Mesenteric fat pad (tissue), 1 donor: ENCODE results near the gene FAM193A. TPM values are rescaled to one million over a fixed set of nuclear protein-coding genes. Genes with fewer than 3 reads are reported as not detected.
"Not testable (repeated sequence)": the region's sequence is repeated elsewhere in the genome, so short reads cannot be mapped to it uniquely, and the experiment has no call there.

Source experiments
- DNase-seq: peaks from one replicate; pipeline ENCODE4 v3.0.0-alpha.2; 2020; ENCODE audit warnings: low spot score
- total RNA-seq: library from RNA; stranded (reverse); fragmentation: NEBNext Ultra II Directional; extraction: Animal tissue kit (Norgen Biotek cat#: 25700); gene quantifications from one replicate; pipeline ENCODE4 v1.2.1, GENCODE V29; 2021
- donor health status: DM: yes; HTN: yes; CAD: no.

FAM193A gene
- total RNA-seq, 1 donor from 2014 or later = 25.3 TPM

- no peak for DNase-seq
Measured at GRCh38 chr4:2745981-2746806, 209.7 kb downstream of the FAM193A start.

- no peak for DNase-seq
Measured at GRCh38 chr4:2746891-2747695, 210.6 kb downstream of the FAM193A start.

DNA sequence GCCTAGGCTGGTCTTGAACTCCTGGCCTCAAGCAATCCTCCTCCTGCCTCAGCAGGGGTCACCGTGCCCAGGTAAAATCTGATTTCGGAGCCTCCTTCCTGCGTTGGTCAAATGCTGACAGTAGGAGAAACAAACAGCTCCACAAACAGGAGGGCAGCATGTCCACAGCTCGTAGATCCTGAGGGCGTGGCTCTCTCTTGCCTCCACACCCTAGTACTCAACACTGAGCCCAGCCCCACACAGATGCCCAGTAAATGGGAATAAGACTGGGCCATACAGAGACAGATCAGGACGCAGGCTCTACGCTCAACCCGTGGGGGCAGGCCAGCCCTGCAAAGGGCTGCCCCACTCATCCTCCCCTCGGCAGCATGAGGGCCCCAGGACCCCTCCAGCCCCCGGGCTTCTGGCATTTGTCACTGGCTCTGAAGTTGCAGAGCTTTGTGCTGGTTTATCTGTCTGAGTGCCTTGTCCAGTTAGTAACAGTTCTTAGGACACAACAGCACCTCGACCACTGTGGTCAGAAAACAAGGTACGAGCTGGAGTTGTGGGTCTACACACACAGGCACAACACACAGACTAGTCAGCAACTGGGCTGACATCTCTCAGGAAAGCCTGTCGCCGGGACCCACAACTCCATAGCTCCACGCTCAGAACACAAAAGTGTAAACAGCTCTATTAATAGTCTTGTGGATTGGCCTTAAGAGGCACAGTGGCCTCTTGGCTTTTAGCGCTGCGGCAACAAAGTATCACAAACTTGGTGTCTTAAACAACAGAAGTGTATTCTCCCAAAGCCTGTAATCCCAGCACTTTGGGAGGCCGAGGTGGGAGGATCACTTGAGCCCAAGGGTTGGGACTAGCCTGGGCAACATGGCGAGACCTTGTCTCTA lies 214.5 kb downstream of the FAM193A start:
- DNase-seq = no peak

DNA sequence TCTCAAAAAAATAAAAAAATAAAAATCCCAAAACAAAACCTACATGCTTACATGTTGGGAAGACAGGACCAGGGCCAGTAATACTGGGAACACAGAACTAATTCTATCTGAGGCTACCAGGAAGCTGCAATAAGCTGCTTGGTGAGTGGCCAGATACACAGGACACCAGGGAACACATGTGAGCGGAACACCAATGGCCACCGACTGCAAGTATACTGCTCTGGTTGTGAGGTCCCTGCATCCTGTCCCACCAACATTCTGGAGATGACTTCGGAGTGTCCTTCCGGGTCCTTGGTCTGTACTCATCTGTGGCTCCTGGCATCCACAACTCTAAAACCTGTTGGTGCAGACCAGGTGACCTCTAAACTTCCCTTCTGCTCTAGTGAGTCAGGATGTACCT lies 217.0 kb downstream of the FAM193A start:
- no peak for DNase-seq

GRCh38 chr4:2754848-2755819 lies 218.7 kb downstream of the FAM193A start:
- no peak for DNase-seq

- peak; percentile 97 for DNase-seq
Measured at GRCh38 chr4:2755821-2756690, 219.6 kb downstream of the FAM193A start, which contains the start of gene TNIP2. TSS of gene TNIP2 (minus strand) at chr4:2756336. CDS start at chr4:2756289, 47 bp downstream.

DNA sequence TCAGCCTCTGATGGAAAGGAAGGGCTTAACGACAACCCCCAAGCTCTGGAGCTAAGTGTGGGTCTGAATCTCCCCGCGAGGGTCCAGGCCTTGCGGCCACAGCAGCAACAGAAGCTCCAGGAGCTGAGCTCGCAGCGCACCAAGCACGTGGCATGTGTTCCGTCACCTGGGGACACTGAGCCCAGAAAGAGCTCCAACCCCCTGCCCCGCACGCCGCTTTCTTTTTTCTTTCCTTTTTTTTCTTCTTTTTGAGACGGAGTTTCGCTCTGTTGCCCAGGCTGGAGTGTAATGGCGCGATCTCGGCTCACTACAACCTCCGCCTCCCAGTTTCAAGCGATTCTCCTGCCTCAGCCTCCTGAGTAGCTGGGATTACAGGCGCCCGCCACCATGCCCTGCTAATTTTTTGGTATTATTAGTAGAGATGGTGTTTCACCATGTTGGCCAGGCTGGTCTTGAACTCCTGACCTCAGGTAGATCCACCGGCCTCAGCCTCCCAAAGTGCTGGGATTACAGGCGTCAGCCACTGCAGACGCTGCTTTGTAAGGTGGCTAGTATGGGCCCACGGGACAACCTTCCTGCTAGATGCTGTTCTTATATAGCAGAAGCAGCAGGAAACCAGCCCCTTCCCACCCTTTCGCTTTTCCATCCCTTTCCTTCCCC lies 220.4 kb downstream of the FAM193A start:
- DNase-seq = no peak

DNA sequence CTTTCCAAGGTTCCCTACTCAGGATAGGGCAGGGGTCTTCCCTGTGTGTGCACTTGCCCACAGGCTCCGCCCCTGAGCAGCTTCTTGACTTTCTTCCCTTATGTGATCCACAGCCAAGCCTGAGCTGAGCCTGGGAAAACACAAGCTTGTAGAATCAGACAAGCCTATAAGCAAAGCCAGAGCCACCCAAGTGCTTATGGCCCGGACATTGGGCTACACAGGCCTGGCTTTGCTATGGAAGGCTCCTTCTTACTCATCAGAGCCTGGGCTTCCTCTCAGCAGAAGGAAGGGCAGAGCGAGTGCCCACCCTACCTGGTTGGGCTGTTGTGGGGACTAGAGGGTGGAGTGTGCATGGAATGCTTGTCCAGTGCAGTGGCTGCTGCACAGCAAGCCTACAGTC lies 221.0 kb downstream of the FAM193A start:
- DNase-seq = no peak

DNA sequence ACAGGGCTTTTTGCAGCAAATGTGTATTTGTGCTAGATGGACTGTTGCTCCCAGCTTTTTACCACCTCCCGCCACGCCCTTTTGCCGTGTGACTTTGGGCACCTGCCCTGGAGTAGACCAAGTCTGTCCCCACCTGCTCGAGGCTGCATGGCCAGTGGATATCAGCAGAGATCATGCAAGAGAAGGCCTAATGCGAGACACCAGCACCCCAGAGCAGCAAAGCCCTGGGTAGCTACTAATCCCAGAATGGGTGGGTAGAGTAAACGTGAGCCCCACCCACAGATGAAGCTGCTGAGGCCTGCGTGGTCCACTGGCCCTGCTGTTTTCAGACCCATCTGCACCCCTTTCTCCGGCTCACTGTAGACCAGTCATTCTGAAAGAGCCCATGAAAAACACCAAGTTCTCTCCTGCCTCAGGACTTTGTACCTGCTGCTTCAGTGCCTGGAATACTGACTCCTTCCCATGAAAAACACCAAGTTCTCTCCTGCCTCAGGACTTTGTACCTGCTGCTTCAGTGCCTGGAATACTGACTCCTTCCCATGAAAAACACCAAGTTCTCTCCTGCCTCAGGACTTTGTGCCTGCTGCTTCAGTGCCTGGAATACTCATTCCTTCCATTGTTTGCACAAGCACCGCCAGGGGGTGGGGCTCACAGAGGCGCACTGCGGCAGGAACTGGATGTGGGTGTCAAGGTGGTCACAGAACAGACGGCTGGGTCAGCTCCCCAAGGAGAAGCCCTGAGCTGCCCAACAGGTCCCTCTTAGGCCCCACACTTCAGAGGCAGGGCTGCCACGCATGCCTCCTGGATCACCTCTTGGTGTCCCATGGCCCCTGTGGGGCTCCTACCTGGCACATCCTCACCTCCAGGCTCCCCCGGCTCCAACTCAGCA lies 224.8 kb downstream of the FAM193A start:
- DNase-seq = no peak

- no peak for DNase-seq
Measured at GRCh38 chr4:2762048-2762447, 225.6 kb downstream of the FAM193A start.

DNA sequence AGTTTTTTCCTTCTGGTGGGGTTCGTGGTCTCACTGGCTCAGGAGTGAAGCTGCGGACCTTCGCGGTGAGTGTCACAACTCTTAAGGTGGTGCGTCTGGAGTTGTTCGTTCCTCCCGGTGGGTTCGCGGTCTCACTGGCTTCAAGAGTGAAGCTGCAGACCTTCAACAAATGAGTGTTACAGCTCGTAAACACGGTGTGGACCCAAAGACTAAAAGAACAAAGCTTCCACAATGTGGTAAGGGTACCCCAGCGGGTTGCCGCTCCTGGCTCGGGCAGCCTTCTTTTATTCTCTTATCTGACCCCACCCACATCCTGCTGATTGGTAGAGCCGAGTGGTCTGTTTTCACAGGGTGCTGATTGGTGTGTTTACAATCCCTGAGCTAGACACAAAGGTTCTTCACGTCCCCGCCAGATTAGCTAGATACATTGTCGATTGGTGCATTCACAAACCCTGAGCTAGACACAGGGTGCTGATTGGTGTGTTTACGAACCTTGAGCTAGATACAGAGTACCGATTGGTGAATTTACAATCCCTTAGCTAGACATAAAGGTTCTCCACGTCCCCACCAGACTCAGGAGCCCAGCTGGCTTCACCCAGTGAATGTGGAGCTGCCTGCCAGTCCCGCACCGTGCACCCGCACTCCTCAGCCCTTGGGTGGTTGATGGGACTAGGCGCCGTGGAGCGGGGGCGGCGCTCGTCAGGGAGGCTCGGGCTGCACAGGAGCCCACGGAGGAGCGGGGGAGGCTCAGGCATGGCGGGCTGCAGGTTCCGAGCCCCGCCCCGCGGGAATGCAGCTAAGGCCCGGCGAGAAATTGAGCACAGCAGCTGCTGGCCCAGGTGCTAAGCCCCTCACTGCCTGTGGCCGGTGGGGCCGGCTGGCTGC lies 226.3 kb downstream of the FAM193A start:
- not testable (repeated sequence) for DNase-seq

DNA sequence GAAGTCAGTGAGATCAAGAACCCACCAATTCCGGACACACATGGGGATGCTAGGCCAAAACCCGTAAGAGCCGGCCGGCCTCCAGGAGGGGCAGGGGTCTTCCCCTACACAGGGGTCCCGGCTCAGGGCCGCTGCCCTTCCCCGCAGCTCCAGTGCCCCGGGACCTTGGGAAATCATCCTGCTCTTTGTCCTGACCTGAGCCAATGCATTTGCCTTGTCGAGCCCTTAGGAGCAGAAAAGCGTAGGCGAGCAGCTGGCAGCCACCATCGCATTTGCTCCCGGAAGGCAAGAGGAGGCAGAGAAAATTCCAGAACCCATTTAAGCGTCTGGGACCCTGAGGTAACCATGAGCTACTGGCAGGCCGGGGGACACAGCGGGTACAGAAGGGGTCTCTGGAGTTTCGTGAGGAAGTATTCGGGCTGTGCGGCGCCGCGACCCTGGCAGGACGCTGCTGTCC lies 227.1 kb downstream of the FAM193A start:
- DNase-seq = no peak

DNA sequence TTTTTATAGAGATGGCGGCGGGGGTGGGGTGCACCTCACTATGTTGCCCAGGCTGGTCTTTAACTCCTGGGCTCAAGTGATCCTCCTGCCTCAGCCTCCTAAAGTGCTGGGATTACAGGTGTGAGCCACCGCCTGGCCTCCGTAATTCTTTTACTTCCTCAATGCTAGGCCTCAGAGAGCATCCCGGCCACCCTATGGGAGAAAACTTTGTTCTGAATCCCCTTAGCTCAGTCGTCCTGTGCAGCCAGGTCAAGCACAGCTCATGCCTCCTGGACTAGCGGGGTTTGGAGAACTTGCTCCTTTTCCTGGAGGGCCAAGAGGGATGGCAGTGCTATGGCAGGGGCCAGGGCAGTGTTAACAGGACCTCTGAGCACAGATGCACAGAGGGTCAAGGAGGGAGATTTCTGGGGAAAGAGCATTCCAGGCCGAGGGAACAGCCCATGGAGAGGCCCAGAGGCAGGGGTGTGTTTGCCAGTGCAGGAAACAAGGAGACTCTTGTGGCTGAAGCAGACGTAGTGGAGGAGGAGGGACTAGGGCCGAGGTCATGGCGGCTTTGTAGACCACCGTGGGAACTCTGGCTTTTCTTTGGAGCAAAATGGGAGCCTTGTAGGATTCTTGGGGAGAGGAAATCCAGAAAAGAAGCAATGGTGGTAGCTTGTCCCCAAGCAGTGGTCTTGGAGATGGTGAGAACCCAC lies 229.5 kb downstream of the FAM193A start:
- no peak for DNase-seq

- DNase-seq = no peak
Measured at GRCh38 chr4:2767046-2767704, 230.7 kb downstream of the FAM193A start.

GRCh38 chr4:2767705-2768074 lies 231.2 kb downstream of the FAM193A start:
- DNase-seq = no peak
